GM19035 (cell line): ENCODE results near the gene FAM200C.
A peak's percentile ranks its signal among the peaks of the same experiment; 100 is the strongest.
"Not testable (repeated sequence)": the region's sequence is repeated elsewhere in the genome, so short reads cannot be mapped to it uniquely, and the experiment has no call there.

Source experiments
- ATAC-seq: cut with Tn5 transposase; IDR thresholded peaks from one replicate; pipeline ENCODE4 v1.9.1; 2021; ENCODE audit not compliant: unreplicated experiment

Gene FAM200C

DNA sequence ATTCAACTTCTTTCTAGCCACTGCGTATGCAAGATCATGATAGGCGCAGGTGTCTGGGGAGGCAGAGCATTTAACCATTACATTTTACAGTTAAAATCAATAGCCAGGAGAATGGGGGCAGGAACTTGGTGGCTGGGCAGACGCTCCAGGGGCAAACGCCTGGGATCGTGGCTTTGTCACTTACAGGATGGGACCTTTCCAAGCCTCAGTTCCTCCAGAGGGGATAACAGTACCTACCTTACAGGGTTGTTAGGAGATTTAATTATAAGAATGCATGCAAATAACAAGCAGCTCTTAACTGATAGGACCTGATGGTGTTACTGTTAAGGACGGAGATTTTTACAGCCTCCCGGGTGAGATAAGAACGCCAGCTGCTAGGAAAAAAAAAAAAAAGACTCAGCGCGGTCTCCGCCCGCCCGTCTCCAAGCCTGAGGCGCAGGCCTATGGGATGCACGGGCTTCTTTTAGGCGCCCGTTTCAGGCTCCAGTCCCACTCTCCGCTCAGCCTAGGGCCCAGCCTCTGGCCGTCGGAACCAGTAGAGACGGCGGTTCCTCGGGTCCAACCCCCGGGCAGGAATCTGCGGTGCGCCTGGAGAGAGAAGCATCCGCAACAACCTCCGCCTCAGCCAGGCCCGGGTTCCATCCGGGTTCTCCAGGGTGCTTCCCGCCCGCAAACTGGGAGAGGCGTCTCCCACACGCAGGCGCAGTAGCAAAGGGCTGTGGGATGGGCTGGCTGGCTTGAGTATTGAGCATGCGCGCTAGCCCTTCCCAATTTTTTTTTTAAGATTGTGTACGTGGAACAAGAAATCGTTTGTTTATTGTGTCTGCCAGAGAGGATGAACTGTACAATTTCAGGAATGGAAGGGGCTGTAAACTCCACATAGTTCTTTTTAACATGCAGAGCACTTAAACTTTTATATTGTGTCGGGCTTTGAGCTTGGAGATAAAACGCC lies at the start of gene FAM200C:
FAM200C (minus strand) TSS at position 653 of the 952 bp plus-strand sequence. CDS start 4,564 bp downstream, outside the sequence.
- ATAC-seq, result peak; percentile 90

DNA sequence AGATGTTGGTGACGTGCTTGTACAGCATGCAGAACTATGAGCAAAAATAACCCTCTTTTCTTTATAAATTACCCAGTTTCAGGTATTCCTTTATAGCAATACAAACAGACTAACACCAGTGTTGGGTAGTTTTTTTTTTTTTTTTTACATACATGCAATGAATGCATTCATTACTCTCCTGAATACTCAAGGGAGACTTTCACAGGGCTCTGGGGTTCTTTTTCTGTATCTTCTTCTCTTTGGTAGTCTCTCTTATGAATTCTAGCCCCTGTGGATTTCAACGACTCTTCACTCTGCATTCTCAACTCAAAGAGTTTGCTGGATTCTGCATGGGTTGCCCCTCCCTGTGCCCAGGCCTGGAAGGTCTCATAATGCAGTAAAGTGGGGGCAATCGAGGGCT lies 49.6 kb upstream of the FAM200C start:
- ATAC-seq, result no peak

DNA sequence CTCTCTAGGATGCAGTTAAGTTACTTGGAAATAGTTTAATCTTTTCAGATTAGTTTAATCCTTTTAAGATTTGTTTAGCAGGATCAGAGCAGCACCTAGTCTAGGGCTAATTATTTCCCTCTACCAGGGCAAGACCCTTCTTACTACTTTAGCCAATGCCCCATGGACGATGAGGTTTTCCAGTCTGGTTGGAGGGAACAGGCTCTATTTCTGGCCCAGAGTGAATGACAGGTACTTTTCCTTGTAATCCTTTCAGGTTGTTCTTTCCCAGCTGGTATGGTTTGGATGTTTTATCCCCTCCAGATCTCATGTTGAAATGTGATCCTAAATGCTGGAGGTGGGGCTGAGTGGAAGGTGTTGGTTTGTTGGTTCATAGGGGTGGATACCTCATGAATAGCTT lies 49.0 kb upstream of the FAM200C start:
- ATAC-seq, result no peak

DNA sequence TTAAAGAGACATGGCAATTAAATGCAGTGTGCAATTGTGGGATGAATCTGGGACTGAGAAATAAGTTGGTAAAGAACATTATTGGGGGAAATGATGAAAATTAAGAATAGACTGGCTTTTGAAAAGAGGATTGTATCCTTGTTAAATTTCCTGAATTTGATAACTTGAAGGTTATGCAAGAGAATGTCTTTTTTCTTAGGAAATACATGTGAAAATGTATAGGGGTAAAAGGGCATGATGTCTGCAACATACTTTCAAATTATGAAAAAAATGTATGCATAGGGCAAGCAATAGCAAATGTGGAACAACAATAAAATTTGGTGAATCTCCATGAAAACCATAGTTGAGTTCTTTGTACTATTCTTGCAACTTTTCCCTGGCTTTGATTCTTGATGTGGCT lies 45.9 kb upstream of the FAM200C start:
- no peak for ATAC-seq

DNA sequence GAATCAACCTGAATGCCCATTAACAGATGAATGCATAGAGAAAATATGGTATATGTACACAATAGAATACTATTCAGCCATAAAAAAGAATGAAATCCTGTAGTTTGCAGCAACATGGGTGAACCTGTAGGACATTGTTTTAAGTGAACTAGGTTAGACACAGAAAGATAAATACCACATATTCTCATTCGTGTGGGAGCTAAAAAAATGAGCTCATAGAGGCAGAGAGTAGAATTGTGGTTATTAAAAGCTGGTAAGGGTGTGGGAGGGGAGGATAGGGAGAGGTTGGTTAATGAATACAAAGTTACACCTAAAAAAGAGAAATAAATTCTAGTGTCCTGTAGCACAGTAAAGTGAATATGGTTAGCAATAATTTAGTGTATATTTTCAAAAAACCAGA lies 45.3 kb upstream of the FAM200C start:
- no peak for ATAC-seq

DNA sequence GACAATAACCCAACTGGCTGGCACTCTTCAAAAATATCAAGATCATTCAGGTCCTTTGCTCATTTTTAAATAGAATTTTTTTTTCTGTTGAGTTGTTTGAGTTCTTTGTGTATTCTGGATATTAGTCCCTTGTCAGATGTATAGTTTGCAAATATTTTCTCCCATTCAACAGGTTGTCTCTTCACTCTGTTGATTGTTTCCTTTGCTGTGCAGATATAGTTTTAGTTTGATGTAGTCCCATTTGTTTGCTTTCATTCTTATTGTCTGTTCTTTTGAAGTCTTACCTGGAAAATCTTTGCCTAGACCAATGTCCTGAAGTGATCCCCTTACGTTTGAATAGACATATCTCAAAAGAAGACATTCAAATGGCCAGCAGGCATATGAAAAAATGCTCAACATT lies 44.6 kb upstream of the FAM200C start:
- ATAC-seq, result no peak

DNA sequence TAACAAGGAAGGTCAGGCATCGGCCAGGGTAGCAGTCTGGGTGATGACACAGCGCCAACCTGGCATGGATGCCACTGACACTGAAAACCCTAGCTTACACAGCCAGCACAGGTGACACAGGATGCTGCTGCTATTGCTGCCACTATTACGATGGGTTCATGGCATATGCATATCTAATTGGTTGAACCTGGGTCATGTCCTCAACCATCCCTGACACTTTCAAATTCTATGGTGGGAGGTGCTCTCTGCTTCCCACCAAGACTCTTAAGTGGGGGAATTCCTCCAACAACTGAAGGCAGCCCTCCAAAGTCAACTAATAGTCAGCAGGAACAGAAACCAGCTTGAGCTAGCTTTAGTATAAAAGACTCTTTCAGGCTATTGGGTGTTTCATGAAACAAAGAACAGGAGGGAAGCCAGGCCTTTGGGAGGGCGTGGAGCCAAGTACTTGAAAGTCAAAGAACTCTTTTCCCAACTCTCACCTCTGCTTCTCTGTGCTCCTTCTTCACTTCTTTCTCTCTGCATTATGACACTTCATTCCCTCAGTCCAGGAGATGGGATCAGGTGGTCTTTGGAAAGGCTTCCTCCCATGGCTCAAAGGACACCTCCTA lies 43.1 kb upstream of the FAM200C start:
- no peak for ATAC-seq

DNA sequence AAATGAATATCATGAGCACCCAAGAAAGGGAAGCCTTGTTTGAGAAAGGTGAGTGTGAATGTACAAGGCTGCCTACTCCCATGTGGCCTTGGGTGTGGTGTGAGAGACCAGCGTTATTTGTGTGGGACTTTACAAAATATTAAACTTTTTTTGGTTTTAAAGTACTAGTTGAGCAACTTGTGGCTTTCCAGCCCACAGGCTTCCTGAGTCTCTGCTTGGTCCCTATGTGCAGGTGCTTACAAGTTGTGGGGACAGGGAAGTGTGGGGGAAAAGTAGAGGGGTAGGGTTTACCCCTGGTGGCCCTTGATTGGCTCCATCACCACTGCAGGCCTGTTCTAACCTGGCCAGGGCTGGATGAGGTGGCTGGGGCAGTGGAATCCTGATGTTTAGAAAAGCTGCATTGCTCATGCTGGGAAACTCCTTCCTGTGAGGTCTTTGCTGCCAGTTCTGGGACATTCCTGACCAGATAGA lies 41.5 kb upstream of the FAM200C start:
- ATAC-seq, result peak; percentile 19

DNA sequence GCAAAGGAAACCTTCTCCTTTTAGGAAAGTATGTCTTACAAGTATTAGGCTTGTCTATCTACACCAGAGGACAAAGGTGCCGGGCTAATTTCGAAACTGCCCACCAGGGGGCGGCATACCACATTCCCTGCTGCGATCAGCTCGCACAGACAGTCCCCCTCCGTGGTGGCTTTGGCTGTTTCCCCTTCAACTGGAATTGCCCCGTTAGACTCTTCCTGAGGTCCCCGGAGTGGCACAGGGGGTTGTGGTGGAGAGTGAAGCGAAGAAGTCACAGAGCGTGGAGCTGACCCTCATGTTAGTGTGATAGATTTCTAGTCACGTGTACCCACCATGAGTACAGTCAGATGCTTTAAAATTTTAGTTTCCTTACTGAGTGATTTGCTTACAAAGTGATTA lies 39.3 kb upstream of the FAM200C start:
- peak; percentile 67 for ATAC-seq

DNA sequence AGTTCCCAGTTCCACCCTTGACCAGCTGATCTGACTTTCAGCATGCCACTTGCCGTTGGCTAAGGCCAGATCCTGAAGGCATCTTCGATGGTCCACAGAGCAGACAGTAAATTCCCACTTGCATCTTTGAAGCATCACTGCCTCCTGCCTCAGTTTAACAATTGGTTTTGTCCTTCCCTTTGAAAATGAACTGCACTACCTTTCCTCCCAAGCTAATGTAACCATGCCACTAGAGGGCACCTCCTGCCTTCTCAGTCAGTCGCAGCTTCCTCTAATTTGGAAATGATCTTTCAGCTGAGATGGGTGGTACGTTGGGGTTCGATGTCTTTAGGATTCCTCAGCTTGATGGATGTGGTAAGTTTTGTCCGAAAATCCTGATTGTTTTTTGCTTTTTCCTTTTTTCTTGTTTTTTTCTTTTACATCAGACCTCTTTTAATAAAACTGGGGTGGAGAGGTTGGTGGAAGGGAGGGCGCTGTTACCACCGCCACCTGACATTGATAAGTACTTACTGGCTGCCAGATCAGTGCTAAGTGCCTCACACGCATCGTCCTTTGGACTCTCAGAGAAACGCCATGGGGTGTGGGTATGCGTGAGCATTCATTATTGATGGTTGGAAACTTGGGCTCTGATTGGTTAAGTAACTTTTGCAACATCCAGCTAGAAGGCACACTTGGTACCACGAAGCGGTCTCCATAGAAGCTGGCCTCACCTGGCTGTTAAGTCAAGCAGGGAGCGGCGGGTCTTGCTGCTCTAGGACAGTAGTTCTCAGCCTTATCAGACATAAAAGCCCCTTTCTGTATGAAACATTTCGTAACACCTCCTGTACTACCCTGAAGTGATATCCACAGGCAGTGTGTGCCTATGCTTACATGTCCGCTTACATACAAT lies 38.7 kb upstream of the FAM200C start:
- ATAC-seq, result peak; percentile 40

DNA sequence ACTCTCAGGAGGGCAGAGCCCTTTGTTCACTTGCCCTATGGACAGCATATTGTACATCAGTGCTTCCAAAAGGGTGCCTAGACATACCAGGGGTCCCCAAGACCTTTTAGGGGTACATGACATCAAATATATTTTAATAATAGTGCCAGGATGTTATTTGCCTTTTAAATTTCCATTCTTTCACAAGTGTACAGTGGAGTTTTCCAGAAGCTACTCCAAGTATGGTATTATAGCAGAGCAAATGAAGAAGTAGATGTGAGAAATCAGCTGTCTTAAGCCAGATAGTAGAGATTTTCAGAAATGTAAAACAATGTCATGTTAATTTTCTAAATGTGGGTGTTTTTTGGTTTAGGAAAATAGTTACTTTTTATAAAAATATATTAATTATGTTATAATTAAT lies 37.4 kb upstream of the FAM200C start:
- no peak for ATAC-seq

DNA sequence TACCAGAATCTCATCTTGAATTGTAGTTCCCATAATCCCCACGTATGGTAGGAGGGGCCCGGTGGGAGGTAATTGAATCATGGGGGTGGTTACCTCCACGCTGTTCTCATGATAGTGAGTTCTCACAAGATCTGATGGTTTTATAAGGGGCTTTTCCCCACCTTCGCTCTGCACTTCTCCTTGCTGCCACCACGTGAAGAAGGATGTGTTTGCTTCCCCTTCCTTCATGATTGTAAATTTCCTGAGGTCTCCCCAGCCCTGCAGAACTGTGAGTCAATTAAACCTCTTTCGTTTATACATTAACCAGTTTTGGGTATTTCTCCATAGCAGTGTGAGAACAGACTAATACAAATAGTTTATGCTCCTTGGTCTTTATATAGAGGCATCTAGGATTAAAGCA lies 36.8 kb upstream of the FAM200C start:
- not testable (repeated sequence) for ATAC-seq

DNA sequence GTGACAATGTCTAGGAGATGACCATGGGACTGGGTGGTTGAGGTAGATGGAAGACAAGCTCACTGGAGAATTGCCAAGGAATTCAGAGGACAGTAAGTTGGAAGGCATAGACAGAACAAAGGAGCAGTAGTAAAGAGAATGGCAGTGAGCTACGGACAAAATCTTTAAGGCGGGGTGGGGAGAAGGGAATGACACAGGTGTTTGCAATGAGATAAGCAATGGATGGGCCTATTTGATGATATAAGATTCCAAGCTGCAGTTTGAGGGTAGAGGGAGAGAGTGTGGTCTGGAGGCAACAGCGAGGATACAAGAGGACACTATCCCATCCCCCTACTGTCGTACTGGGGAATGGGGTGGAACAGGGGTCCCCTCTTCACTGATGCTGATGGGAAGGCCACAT lies 36.2 kb upstream of the FAM200C start:
- no peak for ATAC-seq

DNA sequence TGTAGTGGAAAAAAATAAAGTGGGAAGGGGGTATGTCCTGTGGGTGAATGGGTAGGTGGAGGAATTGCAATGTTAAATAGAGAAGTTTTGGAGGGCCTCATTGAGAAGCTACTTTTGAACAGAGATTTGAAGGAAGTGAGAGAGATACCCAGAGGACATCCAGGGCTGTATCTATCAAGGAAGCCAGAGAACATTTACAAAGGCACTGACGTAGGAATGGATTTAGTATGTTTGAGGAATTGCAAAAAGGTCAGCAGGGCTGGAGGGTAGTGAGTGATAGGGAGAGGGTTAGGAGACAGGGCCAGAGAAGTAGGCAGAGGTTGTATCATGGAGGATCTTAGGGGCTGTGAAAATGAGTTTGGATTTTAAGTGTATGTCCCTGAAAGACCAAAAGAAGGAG lies 35.7 kb upstream of the FAM200C start:
- ATAC-seq, result no peak

DNA sequence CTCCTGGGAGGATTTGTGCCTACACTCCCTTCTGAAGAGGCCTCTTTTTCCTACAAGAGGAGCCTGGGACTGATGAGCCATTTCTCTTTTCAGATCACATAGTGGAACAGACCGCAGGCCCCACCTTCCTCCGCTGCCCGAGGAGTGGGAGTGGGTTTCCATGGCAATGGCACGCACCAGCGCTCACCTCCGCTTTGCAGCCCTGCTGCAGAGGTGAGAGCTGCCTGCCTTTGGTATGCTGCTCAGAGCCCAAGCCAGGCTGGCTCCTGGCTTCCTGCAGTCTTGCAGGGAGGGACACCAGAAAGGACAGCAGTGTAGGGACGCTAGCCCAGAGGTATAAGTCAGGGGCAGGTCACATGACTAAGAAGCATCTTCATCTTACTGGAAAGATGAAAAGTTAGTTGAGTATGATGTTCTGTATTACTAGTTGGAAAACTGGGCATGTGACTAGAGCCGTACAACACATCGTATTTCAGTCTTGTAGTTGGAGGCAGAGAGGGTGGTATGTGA lies 34.2 kb upstream of the FAM200C start:
- ATAC-seq, result peak; percentile 77

DNA sequence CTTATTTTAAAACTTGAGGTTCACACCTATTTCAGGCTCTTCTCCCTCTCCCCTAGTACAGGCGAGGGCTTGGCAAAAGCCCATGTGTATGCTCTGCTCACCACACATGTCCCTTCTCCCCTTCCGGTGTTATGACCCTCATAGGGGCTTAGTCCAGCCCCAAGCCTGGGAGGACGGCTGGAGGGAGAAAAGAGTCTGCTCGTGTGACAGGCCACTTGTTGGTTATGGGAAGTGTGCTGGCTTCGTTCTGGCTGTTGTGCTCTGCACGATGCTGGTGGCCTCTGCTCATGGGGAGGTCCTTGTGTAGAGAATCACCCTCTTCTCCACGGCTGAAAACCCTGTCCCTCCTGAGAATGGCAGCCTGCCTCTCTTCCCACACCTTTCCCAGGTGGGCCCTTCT lies 32.9 kb upstream of the FAM200C start:
- no peak for ATAC-seq

DNA sequence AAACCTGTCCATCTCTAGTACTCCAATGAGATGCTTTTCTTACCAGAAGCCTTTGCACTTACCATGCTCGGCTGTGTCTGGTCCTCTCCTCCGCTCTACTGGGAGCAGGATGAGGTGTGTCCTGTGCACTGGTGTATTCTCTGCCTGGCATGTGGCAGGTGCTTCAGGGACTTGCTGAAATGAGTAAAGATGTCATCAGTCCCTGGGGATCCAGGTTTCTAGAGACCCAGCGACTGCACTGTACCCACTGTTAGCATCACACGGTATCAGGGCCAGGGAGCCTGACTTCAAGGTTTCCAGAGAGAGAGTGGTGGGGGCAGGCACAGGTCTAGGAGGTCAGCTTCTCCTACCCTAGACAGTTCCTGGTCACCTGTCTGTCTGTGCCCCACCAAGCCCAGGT lies 32.3 kb upstream of the FAM200C start:
- no peak for ATAC-seq

DNA sequence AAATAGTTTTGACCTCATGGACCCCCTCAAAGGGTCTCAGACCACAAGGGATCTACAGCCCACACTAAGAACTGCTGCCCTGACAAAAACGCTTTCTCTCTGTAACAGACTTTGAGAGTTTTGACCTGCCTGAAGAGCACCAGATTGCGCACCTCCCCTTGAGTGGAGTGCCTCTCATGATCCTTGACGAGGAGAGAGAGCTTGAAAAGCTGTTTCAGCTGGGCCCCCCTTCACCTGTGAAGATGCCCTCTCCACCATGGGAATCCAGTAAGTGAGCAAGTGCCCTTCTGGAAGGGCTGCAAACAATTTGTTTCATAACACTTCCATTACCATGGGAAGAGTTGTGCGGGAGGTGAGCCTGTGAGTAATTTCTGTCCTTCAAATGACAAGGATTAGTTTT lies 27.8 kb upstream of the FAM200C start:
- ATAC-seq, result no peak

DNA sequence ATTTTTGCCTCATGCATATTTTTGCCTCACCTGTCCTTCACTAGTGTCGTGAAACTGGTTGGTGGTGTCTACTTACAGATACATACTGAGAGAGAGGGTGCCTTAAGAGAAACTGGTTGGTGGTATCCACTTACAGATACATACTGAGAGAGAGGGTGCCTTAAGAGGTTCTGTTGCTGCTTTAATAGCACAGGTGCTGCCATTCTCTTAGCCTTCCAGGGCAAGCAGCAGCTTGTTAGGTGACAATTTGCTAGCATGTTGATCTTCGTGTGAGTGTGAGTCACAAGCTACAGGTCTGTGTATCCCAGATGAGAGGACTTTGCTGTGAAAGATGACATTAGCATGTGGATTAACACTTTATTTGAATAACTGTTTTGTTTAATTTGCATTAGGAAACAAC lies 23.2 kb upstream of the FAM200C start:
- ATAC-seq, result no peak

DNA sequence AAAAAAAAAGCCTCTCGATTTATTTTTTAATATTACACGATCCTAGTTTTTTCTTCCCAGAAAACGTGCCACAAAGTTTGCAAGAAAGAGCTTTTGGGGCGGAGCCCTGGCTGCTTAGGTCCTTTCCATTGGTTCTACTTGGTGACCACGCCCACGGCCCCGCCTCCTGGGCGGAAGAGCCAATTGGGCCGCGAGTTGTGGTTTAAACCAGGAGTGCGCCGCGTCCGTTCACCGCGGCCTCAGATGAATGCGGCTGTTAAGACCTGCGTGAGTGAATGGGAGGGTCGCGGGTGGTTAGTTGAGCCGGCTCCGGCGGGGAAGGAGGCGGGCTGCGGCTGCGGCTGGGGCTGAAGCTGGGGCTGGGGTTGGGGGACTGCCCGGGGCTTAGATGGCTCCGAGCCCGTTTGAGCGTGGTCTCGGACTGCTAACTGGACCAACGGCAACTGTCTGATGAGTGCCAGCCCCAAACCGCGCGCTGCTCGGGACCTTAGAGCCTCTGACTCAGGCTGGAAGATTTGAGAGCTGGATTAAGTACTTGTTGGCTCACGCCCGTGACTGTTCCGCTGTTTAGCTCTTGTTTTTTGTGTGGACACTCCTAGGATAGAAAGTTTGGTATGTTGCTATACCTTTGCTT lies 21.9 kb upstream of the FAM200C start, which contains the start of gene PTTG1:
PTTG1 (plus strand) TSS at position 231 of the 634 bp plus-strand sequence. CDS start 458 bp downstream, outside the sequence.
- ATAC-seq, result peak; percentile 72

DNA sequence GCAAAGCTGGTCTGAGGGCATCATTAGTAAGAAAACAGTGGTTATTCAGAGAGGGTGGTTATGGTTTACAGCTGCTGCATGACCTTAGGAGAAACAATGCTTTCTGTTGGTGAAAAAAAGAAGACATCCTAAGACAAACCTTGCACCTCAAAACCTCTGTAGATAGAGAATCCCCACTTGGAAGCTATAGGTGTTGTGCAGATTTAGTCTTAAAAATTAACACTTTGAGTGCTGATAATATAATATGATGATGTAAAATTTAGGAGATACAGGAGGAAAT lies 20.4 kb upstream of the FAM200C start:
- ATAC-seq, result no peak
